ENCODE data around the gene PAQR8. TPM values are rescaled to one million over a fixed set of nuclear protein-coding genes. Genes with fewer than 3 reads are reported as not detected.

Gene PAQR8
- total RNA-seq, result 2.6 TPM
- long read RNA-seq, full-length matches to known transcripts, result 5 of 5 reads
- long read RNA-seq, partial matches to known transcripts, result 0 of 5 reads
- long read RNA-seq, other reads (novel, unspliced or antisense), result 0 of 5 reads

GRCh38 chr6:52361945-52362442, at the start of gene PAQR8:
PAQR8 (plus strand) TSS chr6:52362151; CDS start chr6:52403214, 41,063 bp downstream.
- ATAC-seq (ENCODE audit: poor library complexity) (peak; percentile 99), DNase-seq (peak; percentile 88)
- intact Hi-C loops (cut with DNase I), result loop anchor here (5.0 kb wide), 1 partner anchor 75 kb away; no protein-coding TSS in a partner anchor

GRCh38 chr6:52312461-52312860, 49.5 kb upstream of the PAQR8 start:
- intact Hi-C loops (cut with DNase I), result no loop called here
- DNase-seq, result no peak

GRCh38 chr6:52314752-52315151, 47.2 kb upstream of the PAQR8 start:
- ATAC-seq (ENCODE audit: poor library complexity) (no peak), DNase-seq (no peak)

More at GRCh38 chr6:52312461-52312860, 49.5 kb upstream of the PAQR8 start:
- ATAC-seq (ENCODE audit: poor library complexity), result no peak

GRCh38 chr6:52317211-52317610, 44.7 kb upstream of the PAQR8 start:
- intact Hi-C loops (cut with DNase I), result no loop called here
- no peak for ATAC-seq (ENCODE audit: poor library complexity)
- DNase-seq, result no peak

More at GRCh38 chr6:52314752-52315151, 47.2 kb upstream of the PAQR8 start:
- intact Hi-C loops (cut with DNase I), result no loop called here

- ATAC-seq (ENCODE audit: poor library complexity) (no peak), DNase-seq (no peak)
- intact Hi-C loops (cut with DNase I), result no loop called here
These were observed 43.9 kb upstream of the PAQR8 start for GRCh38 chr6:52317841-52318581.

- intact Hi-C loops (cut with DNase I), result no loop called here
- DNase-seq (no peak), ATAC-seq (ENCODE audit: poor library complexity) (no peak)
These were observed 37.8 kb upstream of the PAQR8 start for GRCh38 chr6:52324189-52324588.

GRCh38 chr6:52325695-52326471, 36.1 kb upstream of the PAQR8 start:
- ATAC-seq (ENCODE audit: poor library complexity), result no peak

GRCh38 chr6:52326540-52327364, 35.2 kb upstream of the PAQR8 start:
- no peak for ATAC-seq (ENCODE audit: poor library complexity)
- no peak for DNase-seq
- intact Hi-C loops (cut with DNase I), result no loop called here

More at GRCh38 chr6:52325695-52326471, 36.1 kb upstream of the PAQR8 start:
- intact Hi-C loops (cut with DNase I), result no loop called here
- DNase-seq, result no peak

GRCh38 chr6:52328303-52328662, 33.7 kb upstream of the PAQR8 start:
- intact Hi-C loops (cut with DNase I), result no loop called here
- ATAC-seq (ENCODE audit: poor library complexity) (no peak), DNase-seq (no peak)

- intact Hi-C loops (cut with DNase I), result no loop called here
- no peak for ATAC-seq (ENCODE audit: poor library complexity)
- DNase-seq, result no peak
These were observed 33.2 kb upstream of the PAQR8 start for GRCh38 chr6:52328729-52329128.

- intact Hi-C loops (cut with DNase I), result no loop called here
- DNase-seq (no peak), ATAC-seq (ENCODE audit: poor library complexity) (peak; percentile 25)
These were observed 31.5 kb upstream of the PAQR8 start for GRCh38 chr6:52330470-52330869.

GRCh38 chr6:52331793-52332457, 30.0 kb upstream of the PAQR8 start:
- no peak for DNase-seq
- no peak for ATAC-seq (ENCODE audit: poor library complexity)
- intact Hi-C loops (cut with DNase I), result no loop called here

- intact Hi-C loops (cut with DNase I), result no loop called here
- DNase-seq (no peak), ATAC-seq (ENCODE audit: poor library complexity) (no peak)
These were observed 28.1 kb upstream of the PAQR8 start for GRCh38 chr6:52333840-52334200.

- intact Hi-C loops (cut with DNase I), result no loop called here
- DNase-seq (no peak), ATAC-seq (ENCODE audit: poor library complexity) (no peak)
These were observed 26.4 kb upstream of the PAQR8 start for GRCh38 chr6:52335576-52335975.

GRCh38 chr6:52336919-52337561, 24.9 kb upstream of the PAQR8 start:
- ATAC-seq (ENCODE audit: poor library complexity), result no peak
- intact Hi-C loops (cut with DNase I), result no loop called here
- DNase-seq, result no peak

GRCh38 chr6:52337633-52338290, 24.2 kb upstream of the PAQR8 start:
- no peak for ATAC-seq (ENCODE audit: poor library complexity)
- DNase-seq, result no peak
- intact Hi-C loops (cut with DNase I), result no loop called here

- ATAC-seq (ENCODE audit: poor library complexity) (no peak), DNase-seq (no peak)
- intact Hi-C loops (cut with DNase I), result no loop called here
These were observed 21.4 kb upstream of the PAQR8 start for GRCh38 chr6:52340603-52340880.
